ENCODE measurements around the gene ETFDH.

Gene ETFDH

GRCh38 chr4:158756588-158756987, 84.5 kb downstream of the ETFDH start:
- no peak for DNase-seq

GRCh38 chr4:158758142-158758541, 86.0 kb downstream of the ETFDH start:
- no peak for DNase-seq

- no peak for DNase-seq
These were observed 86.6 kb downstream of the ETFDH start for GRCh38 chr4:158758703-158759102.
